Left renal cortex interstitium (tissue), 4 donors: ENCODE measurements around the gene KRT81. TPM values are rescaled to one million over a fixed set of nuclear protein-coding genes. Genes with fewer than 3 reads are reported as not detected.
"Not testable (repeated sequence)": the region's sequence is repeated elsewhere in the genome, so short reads cannot be mapped to it uniquely, and the experiment has no call there.

Source experiments
- DNase-seq, 4 donors: peaks; one replicate each; pipeline ENCODE4 v3.0.0-alpha.2; 2013; ENCODE audit warnings: low read depth in 4 of 4, low spot score in 2 of 4, missing footprints in 1 of 4
- polyA plus RNA-seq, 4 donors: library from polyadenylated mRNA; unstranded; fragments of 120-200 nt; gene quantifications; one replicate each; pipeline ENCODE4 v1.2.1, GENCODE V29; 2013; ENCODE audit not compliant: insufficient read length in 4 of 4

Gene KRT81
- polyA plus RNA-seq, 4 donors: not detected

- DNase-seq: no peak
Measured at GRCh38 chr12:52318241-52318990, 27.1 kb upstream of the KRT81 start.

GRCh38 chr12:52317468-52318052 is 26.2 kb upstream of the KRT81 start:
- DNase-seq: no peak

GRCh38 chr12:52316701-52317100 is 25.4 kb upstream of the KRT81 start:
- DNase-seq: no peak

- no peak for DNase-seq
Measured at GRCh38 chr12:52316290-52316689, 25.0 kb upstream of the KRT81 start.

- not testable (repeated sequence) for DNase-seq
Measured at GRCh38 chr12:52315721-52316120, 24.4 kb upstream of the KRT81 start.

GRCh38 chr12:52314511-52314910 is 23.2 kb upstream of the KRT81 start:
- no peak for DNase-seq

- no peak for DNase-seq
Measured at GRCh38 chr12:52313926-52314325, 22.6 kb upstream of the KRT81 start.

GRCh38 chr12:52313461-52313860 is 22.1 kb upstream of the KRT81 start:
- no peak for DNase-seq

- DNase-seq: no peak
Measured at GRCh38 chr12:52312086-52312485, 20.8 kb upstream of the KRT81 start.

GRCh38 chr12:52311285-52311648 is 19.9 kb upstream of the KRT81 start:
- DNase-seq: no peak

- DNase-seq: no peak
Measured at GRCh38 chr12:52310622-52311284, 19.4 kb upstream of the KRT81 start.

GRCh38 chr12:52308806-52309425 is 17.6 kb upstream of the KRT81 start:
- peak in 1 of 4 donors; percentile 7 for DNase-seq

- peak; percentile 21 to 61 (median 39) for DNase-seq
Measured at GRCh38 chr12:52307836-52308805, 16.8 kb upstream of the KRT81 start.

GRCh38 chr12:52306731-52307130 is 15.4 kb upstream of the KRT81 start:
- no peak for DNase-seq

GRCh38 chr12:52305921-52306705 is 14.8 kb upstream of the KRT81 start:
- DNase-seq: no peak

- DNase-seq: not testable (repeated sequence)
Measured at GRCh38 chr12:52304941-52305411, 13.6 kb upstream of the KRT81 start.

GRCh38 chr12:52302242-52302914 is 11.0 kb upstream of the KRT81 start:
- DNase-seq: not testable (repeated sequence)

- DNase-seq: not testable (repeated sequence)
Measured at GRCh38 chr12:52301721-52302120, 10.4 kb upstream of the KRT81 start.
